Panc1 (cell line): ENCODE data around the gene MAT2A. TPM values are rescaled to one million over a fixed set of nuclear protein-coding genes. Genes with fewer than 3 reads are reported as not detected.

ENCODE experiments used
- ATAC-seq: fragments of 200-7000 bp; cut with Tn5 transposase; 2 replicates; pipeline ENCODE4 v1.9.1; 2020; ENCODE audit warnings: mild to moderate bottlenecking, moderate library complexity
- BruUV-seq: library from RNA; stranded (reverse); fragments of 400-500 nt; replicated peaks from 2 replicates; lab custom pipeline; 2021; lab: Mats Ljungman, UMichigan
- CTCF ChIA-PET: fragments of 300-600 bp; sonication (Branson Sonifier 250); formaldehyde crosslinking; loops from one replicate; lab custom pipeline; 2022; ENCODE audit warnings: antibody characterized with exemption; lab: Charles Lee
- POLR2A ChIA-PET: fragments of 300-600 bp; sonication (Branson Sonifier 250); formaldehyde crosslinking; loops from one replicate; lab custom pipeline; 2022; ENCODE audit warnings: antibody characterized with exemption; lab: Charles Lee
- DNase-seq: peaks from one replicate; pipeline ENCODE4 v3.0.0-alpha.2; 2010; ENCODE audit warnings: low read depth, low spot score
- H3K27ac ChIP-seq: 2 replicates; pipeline ENCODE4 v1.5.1; 2011; ENCODE audit warnings: mild to moderate bottlenecking, low read length, inconsistent platforms
- H3K27me3 ChIP-seq: fragments of 200-500 bp; sonication (Bioruptor generic); 2 replicates; pipeline ENCODE4 v1.6.0; 2014; ENCODE audit warnings: low read length, inconsistent platforms; ENCODE audit not compliant: control insufficient read depth, insufficient read depth
- H3K36me3 ChIP-seq: fragments of 200-500 bp; sonication (Bioruptor generic); 2 replicates; pipeline ENCODE4 v1.5.1; 2014; ENCODE audit warnings: inconsistent platforms, mild to moderate bottlenecking, low read length, moderate library complexity; ENCODE audit not compliant: control insufficient read depth, insufficient read depth
- H3K4me1 ChIP-seq: 2 replicates; pipeline ENCODE4 v1.5.1; 2011; ENCODE audit warnings: inconsistent platforms, mild to moderate bottlenecking, low read length, moderate library complexity; ENCODE audit not compliant: control insufficient read depth, insufficient read depth
- H3K4me3 ChIP-seq, 2 experiments: 2 replicates each; pipeline ENCODE4 v1.5.1; 2011 to 2012; ENCODE audit warnings: low read depth in 2 of 2, low read length in 2 of 2, mild to moderate bottlenecking in 2 of 2, inconsistent platforms in 1 of 2, moderate library complexity in 1 of 2
- H3K9me3 ChIP-seq: fragments of 200-500 bp; sonication (Bioruptor generic); 2 replicates; pipeline ENCODE4 v1.5.1; 2014; ENCODE audit warnings: low read depth, mild to moderate bottlenecking, inconsistent platforms, low read length, moderate library complexity; ENCODE audit not compliant: control insufficient read depth, insufficient read depth
- POLR2AphosphoS5 ChIP-seq: IDR thresholded peaks from 2 replicates; pipeline ENCODE4 v1.6.1; 2012; ENCODE audit warnings: mild to moderate bottlenecking, low read depth, low read length, moderate library complexity
- SIN3A ChIP-seq: IDR thresholded peaks from 2 replicates; pipeline ENCODE4 v1.6.1; 2012; ENCODE audit warnings: low read depth, mild to moderate bottlenecking, low read length, moderate library complexity, borderline replicate concordance; ENCODE audit not compliant: insufficient read depth
- TCF7L2 ChIP-seq: IDR thresholded peaks from 2 replicates; pipeline ENCODE4 v1.6.1; 2011; ENCODE audit warnings: mild to moderate bottlenecking, low read depth, low read length, inconsistent platforms
- in situ Hi-C: cut with HindIII; loops from 2 replicates; pipeline ENCODE4 v1.10.0; 2016; ENCODE audit warnings: low sequenced_read_pairs, low pct_unique_long_range_greater_than_20kb
- intact Hi-C: fragments of 100-400 bp; cut with micrococcal nuclease; formaldehyde crosslinking; loops from one replicate; pipeline ENCODE4 v1.10.0; 2022; ENCODE audit not compliant: unreplicated experiment
- total RNA-seq: library from RNA; stranded (reverse); gene quantifications from one replicate; pipeline ENCODE4 v1.2.1, GENCODE V29; 2021; ENCODE audit not compliant: unreplicated experiment
- TF ChIP-seq, protein P1 (sequence below), 2 experiments: IDR thresholded peaks; 2 replicates each; pipeline ENCODE4 v1.6.1; 2011 to 2012; ENCODE audit warnings: low read depth in 2 of 2, control low read depth in 1 of 2, low read length in 1 of 2, mild to moderate bottlenecking in 1 of 2, moderate library complexity in 1 of 2; ENCODE audit not compliant: insufficient read depth in 1 of 2
- TF ChIP-seq, protein P2 (sequence below): fragments of 450-650 bp; IDR thresholded peaks from 2 replicates; pipeline ENCODE4 v1.5.1; 2017; ENCODE audit warnings: mild to moderate bottlenecking

The MAT2A gene
- total RNA-seq, 1 experiment from 2014 or later = 547 TPM

GRCh38 chr2:85549826-85550225, 10.9 kb downstream of the MAT2A start:
- DNase-seq = no peak
- TF ChIP-seq TCF7L2 (no peak), POLR2AphosphoS5 (no peak), SIN3A (no peak)
- TF ChIP-seq, protein P1, sequence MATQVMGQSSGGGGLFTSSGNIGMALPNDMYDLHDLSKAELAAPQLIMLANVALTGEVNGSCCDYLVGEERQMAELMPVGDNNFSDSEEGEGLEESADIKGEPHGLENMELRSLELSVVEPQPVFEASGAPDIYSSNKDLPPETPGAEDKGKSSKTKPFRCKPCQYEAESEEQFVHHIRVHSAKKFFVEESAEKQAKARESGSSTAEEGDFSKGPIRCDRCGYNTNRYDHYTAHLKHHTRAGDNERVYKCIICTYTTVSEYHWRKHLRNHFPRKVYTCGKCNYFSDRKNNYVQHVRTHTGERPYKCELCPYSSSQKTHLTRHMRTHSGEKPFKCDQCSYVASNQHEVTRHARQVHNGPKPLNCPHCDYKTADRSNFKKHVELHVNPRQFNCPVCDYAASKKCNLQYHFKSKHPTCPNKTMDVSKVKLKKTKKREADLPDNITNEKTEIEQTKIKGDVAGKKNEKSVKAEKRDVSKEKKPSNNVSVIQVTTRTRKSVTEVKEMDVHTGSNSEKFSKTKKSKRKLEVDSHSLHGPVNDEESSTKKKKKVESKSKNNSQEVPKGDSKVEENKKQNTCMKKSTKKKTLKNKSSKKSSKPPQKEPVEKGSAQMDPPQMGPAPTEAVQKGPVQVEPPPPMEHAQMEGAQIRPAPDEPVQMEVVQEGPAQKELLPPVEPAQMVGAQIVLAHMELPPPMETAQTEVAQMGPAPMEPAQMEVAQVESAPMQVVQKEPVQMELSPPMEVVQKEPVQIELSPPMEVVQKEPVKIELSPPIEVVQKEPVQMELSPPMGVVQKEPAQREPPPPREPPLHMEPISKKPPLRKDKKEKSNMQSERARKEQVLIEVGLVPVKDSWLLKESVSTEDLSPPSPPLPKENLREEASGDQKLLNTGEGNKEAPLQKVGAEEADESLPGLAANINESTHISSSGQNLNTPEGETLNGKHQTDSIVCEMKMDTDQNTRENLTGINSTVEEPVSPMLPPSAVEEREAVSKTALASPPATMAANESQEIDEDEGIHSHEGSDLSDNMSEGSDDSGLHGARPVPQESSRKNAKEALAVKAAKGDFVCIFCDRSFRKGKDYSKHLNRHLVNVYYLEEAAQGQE (IDR thresholded peaks at IDR 0.05; ENCODE audit: insufficient read depth in 1 of 2, low read depth in 2 of 2, low read length in 1 of 2) = no peak
- TF ChIP-seq, protein P2, sequence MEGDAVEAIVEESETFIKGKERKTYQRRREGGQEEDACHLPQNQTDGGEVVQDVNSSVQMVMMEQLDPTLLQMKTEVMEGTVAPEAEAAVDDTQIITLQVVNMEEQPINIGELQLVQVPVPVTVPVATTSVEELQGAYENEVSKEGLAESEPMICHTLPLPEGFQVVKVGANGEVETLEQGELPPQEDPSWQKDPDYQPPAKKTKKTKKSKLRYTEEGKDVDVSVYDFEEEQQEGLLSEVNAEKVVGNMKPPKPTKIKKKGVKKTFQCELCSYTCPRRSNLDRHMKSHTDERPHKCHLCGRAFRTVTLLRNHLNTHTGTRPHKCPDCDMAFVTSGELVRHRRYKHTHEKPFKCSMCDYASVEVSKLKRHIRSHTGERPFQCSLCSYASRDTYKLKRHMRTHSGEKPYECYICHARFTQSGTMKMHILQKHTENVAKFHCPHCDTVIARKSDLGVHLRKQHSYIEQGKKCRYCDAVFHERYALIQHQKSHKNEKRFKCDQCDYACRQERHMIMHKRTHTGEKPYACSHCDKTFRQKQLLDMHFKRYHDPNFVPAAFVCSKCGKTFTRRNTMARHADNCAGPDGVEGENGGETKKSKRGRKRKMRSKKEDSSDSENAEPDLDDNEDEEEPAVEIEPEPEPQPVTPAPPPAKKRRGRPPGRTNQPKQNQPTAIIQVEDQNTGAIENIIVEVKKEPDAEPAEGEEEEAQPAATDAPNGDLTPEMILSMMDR = no peak; the same call in 1 of the 2 replicates
- H3K4me3 ChIP-seq = no peak overlapping the region
- no peak for ATAC-seq
- intact Hi-C loops = no loop called here
- peaks cover 14% of the 10 kb centered on the region for H3K36me3 ChIP-seq
- in situ Hi-C loops = loop anchor here (25.0 kb wide), 1 partner anchor 138 kb away; the partner anchor contains the start of genes CAPG and SH2D6
- no peaks in the 10 kb centered on the region for H3K9me3 ChIP-seq
- TSS peak; percentile 65 for BruUV-seq
- peak overlapping the region; percentile 100 for H3K27ac ChIP-seq
- peaks cover 71% of the 10 kb centered on the region for H3K4me1 ChIP-seq
- CTCF ChIA-PET = interaction anchor here (0.6 kb wide), 1 partner anchor 47 kb away, joined by 4 read pairs; no protein-coding TSS in a partner anchor
- POLR2A ChIA-PET = interaction anchor here (0.6 to 1.4 kb wide), 8 partner anchors 11 to 195 kb away, joined by 3 to 10 read pairs (median 4); partner anchors contain the start of genes ELMOD3, MAT2A and RETSAT
- H3K27me3 ChIP-seq = no peaks in the 10 kb centered on the region

GRCh38 chr2:85550486-85550885, 11.5 kb downstream of the MAT2A start:
- in situ Hi-C loops (no loop called here), intact Hi-C loops (no loop called here)
- DNase-seq (no peak), ATAC-seq (no peak)
- Histone ChIP-seq H3K36me3 (peaks cover 10% of the 10 kb centered on the region), H3K9me3 (no peaks in the 10 kb centered on the region), H3K4me3 (no peak overlapping the region), H3K4me1 (peaks cover 65% of the 10 kb centered on the region), H3K27me3 (no peaks in the 10 kb centered on the region), H3K27ac (peak overlapping the region; percentile 100)
- ChIA-PET CTCF (interaction anchor here (0.5 to 2.7 kb wide), 3 partner anchors 91 to 131 kb away, joined by 5 to 13 read pairs (median 11); partner anchors contain the start of gene SH2D6), POLR2A (interaction anchor here (0.5 to 1.4 kb wide), 6 partner anchors 12 to 196 kb away, joined by 3 to 10 read pairs (median 4); partner anchors contain the start of genes ELMOD3, MAT2A and RETSAT)
- TF ChIP-seq POLR2AphosphoS5 (no peak), TCF7L2 (no peak)
- no TSS peak for BruUV-seq
